Testis (tissue), 2 donors: ENCODE results near the gene CDKN1A.

ENCODE experiments used
- CTCF ChIP-seq, 3 experiments: fragments of 450-650 bp in 2 of 3; fragments of 200-600 bp in 1 of 3; sonication (generic) in 1 of 3; IDR thresholded peaks; one replicate each; pipeline ENCODE4 v1.5.1; 2016 to 2019; ENCODE audit warnings: antibody characterized with exemption in 3 of 3, mild to moderate bottlenecking in 2 of 3, moderate library complexity in 1 of 3
- POLR2A ChIP-seq: fragments of 450-650 bp; IDR thresholded peaks from one replicate; pipeline ENCODE4 v1.6.1; 2017; ENCODE audit warnings: antibody characterized with exemption, mild to moderate bottlenecking, moderate library complexity

- TF ChIP-seq CTCF (IDR thresholded peaks at IDR 0.05) (no peak), POLR2A (no peak)
Measured at GRCh38 chr6:36694616-36695015, 16.1 kb downstream of the CDKN1A start.
